ENCODE results near the gene SLC12A7.

GRCh38 chr5:1040571-1040970 lies 71.3 kb downstream of the SLC12A7 start:
- no peak for TF ChIP-seq CTCF (conservative IDR thresholded peaks at IDR 0.05; ENCODE audit: low read length)
- TF ChIP-seq EZH2phosphoT487 (IDR thresholded peaks at IDR 0.05; ENCODE audit: borderline replicate concordance), result no peak

All from Loucy (cell line).